ENCODE results near the gene MADCAM1. TPM values are rescaled to one million over a fixed set of nuclear protein-coding genes. Genes with fewer than 3 reads are reported as not detected.

The MADCAM1 gene
- total and polyA plus RNA-seq, 10 of the 15 experiments (the other 5 are each of a cell fraction or from before 2014, with no cell fraction given) = 0.06 to 0.32 (median 0.31) TPM; not detected in 5

- Histone ChIP-seq H3K4me1 (ENCODE audit: control insufficient read depth, insufficient read depth, low read length) (no peaks in the 10 kb centered on the region; the same call in 1 of the 2 replicates), H3K9me3 (replicated peaks; ENCODE audit: control insufficient read depth, insufficient read depth, low read length) (no peaks in the 10 kb centered on the region; the same call in 2 of the 3 replicates), H3K79me2 (ENCODE audit: control insufficient read depth, insufficient read depth, low read length) (no peaks in the 10 kb centered on the region), H2AFZ (ENCODE audit: control insufficient read depth, low read depth, low read length) (no peak overlapping the region), H3K36me3 (ENCODE audit: control insufficient read depth in 2 of 2, insufficient read depth in 2 of 2, low read length in 1 of 2) (no peaks in the 10 kb centered on the region), H3K27me3 (replicated peaks in 1 of 2; ENCODE audit: control insufficient read depth in 2 of 2, insufficient read depth in 2 of 2, low read length in 1 of 2) (no peaks in the 10 kb centered on the region; a peak in 1 of 4 replicates), H3K4me2 (ENCODE audit: control insufficient read depth, insufficient read depth) (no peak overlapping the region), H3K4me3 (no peak overlapping the region), H3K9ac (ENCODE audit: control insufficient read depth, insufficient read depth, low read length) (no peak overlapping the region), H3K27ac (ENCODE audit: control insufficient read depth, insufficient read depth) (no peak overlapping the region), H4K20me1 (ENCODE audit: control insufficient read depth, insufficient read depth) (no peaks in the 10 kb centered on the region)
- SMC1A ChIA-PET (ENCODE audit: uncharacterized antibody, unreplicated experiment) = no interaction called here
- POLR2A ChIA-PET = no interaction called here
- 66% methylated on average over 19 of the region's 23 CpGs for WGBS (ENCODE audit: insufficient coverage, insufficient replicate concordance, low lambda C conversion rate, missing lambda C conversion rate)
- no peak for TF ChIP-seq MTA2 (IDR thresholded peaks at IDR 0.05; ENCODE audit: low read depth)
- TF ChIP-seq NR2F1 (conservative IDR thresholded peaks at IDR 0.05) = no peak
- peak; percentile 21 for TF ChIP-seq E4F1 (IDR thresholded peaks at IDR 0.05; ENCODE audit: borderline replicate concordance, partially characterized antibody)
- no TSS peak for BruUV-seq (replicated peaks)
- no peak for ATAC-seq
- in situ Hi-C loops (cut with MboI) (no loop called here), intact Hi-C loops (cut with micrococcal nuclease; ENCODE audit: unreplicated experiment) (no loop called here)
- DNase-seq (ENCODE audit: low read depth, low spot score) = no peak
- no peak for FAIRE-seq
- RAD21 ChIA-PET (ENCODE audit: unreplicated experiment) = no interaction called here
- CTCF ChIA-PET = interaction anchor here (2.8 kb wide), 1 partner anchor 13 kb away, joined by 12 read pairs; no protein-coding TSS in a partner anchor
Observed at GRCh38 chr19:493391-494170, 2.7 kb upstream of the MADCAM1 start.
